Measurements from ENCODE around the gene RFT1.

Gene RFT1

GRCh38 chr3:53130179-53131061 is at the start of gene RFT1:
TSS of gene RFT1 (minus strand) at chr3:53130435. CDS start at chr3:53130400, 35 bp downstream.
- DNase-seq (ENCODE audit: low read depth): peak; percentile 91

- DNase-seq (ENCODE audit: low read depth): no peak
Measured at GRCh38 chr3:53179580-53179979, 49.3 kb upstream of the RFT1 start.

- no peak for DNase-seq (ENCODE audit: low read depth)
Measured at GRCh38 chr3:53178246-53178645, 48.0 kb upstream of the RFT1 start.

- DNase-seq (ENCODE audit: low read depth): no peak
Measured at GRCh38 chr3:53175613-53176540, 45.6 kb upstream of the RFT1 start.

- DNase-seq (ENCODE audit: low read depth): no peak
Measured at GRCh38 chr3:53174346-53175250, 44.4 kb upstream of the RFT1 start.

- no peak for DNase-seq (ENCODE audit: low read depth)
Measured at GRCh38 chr3:53173107-53173506, 42.9 kb upstream of the RFT1 start.

GRCh38 chr3:53171827-53172505 is 41.7 kb upstream of the RFT1 start:
- DNase-seq (ENCODE audit: low read depth): no peak

- DNase-seq (ENCODE audit: low read depth): no peak
Measured at GRCh38 chr3:53171064-53171418, 40.8 kb upstream of the RFT1 start.

- no peak for DNase-seq (ENCODE audit: low read depth)
Measured at GRCh38 chr3:53170325-53171063, 40.3 kb upstream of the RFT1 start.

- no peak for DNase-seq (ENCODE audit: low read depth)
Measured at GRCh38 chr3:53169832-53170324, 39.6 kb upstream of the RFT1 start.

- peak; percentile 52 for DNase-seq (ENCODE audit: low read depth)
Measured at GRCh38 chr3:53169045-53169831, 39.0 kb upstream of the RFT1 start.

GRCh38 chr3:53168175-53168923 is 38.1 kb upstream of the RFT1 start:
- no peak for DNase-seq (ENCODE audit: low read depth)

- DNase-seq (ENCODE audit: low read depth): no peak
Measured at GRCh38 chr3:53167418-53168174, 37.4 kb upstream of the RFT1 start.

GRCh38 chr3:53166781-53167291 is 36.6 kb upstream of the RFT1 start:
- peak; percentile 62 for DNase-seq (ENCODE audit: low read depth)

GRCh38 chr3:53166206-53166605 is 36.0 kb upstream of the RFT1 start:
- no peak for DNase-seq (ENCODE audit: low read depth)

- no peak for DNase-seq (ENCODE audit: low read depth)
Measured at GRCh38 chr3:53164911-53165310, 34.7 kb upstream of the RFT1 start.

- DNase-seq (ENCODE audit: low read depth): no peak
Measured at GRCh38 chr3:53163444-53164387, 33.5 kb upstream of the RFT1 start.

Measured in amniotic epithelial cell (primary cell).